Osteoblast (primary cell): ENCODE measurements around the gene CRIP2. TPM values are rescaled to one million over a fixed set of nuclear protein-coding genes. Genes with fewer than 3 reads are reported as not detected.

Experiments
- DNase-seq: peaks from one replicate; pipeline ENCODE4 v3.0.0; 2011; ENCODE audit warnings: low spot score, mixed read lengths; ENCODE audit not compliant: insufficient read length; ENCODE audit errors: missing footprints
- H2AFZ ChIP-seq: 2 replicates; pipeline ENCODE4 v1.6.0; 2011; ENCODE audit warnings: mild to moderate bottlenecking, low read length
- H3K27ac ChIP-seq: 2 replicates; pipeline ENCODE4 v1.5.1; 2011; ENCODE audit warnings: mild to moderate bottlenecking, low read depth, low read length, moderate library complexity
- H3K27me3 ChIP-seq: 2 replicates; pipeline ENCODE4 v1.6.0; 2012; ENCODE audit warnings: mild to moderate bottlenecking, control low read depth, inconsistent platforms, low read length, moderate library complexity; ENCODE audit not compliant: insufficient read depth
- H3K36me3 ChIP-seq: 2 replicates; pipeline ENCODE4 v1.5.1; 2011; ENCODE audit warnings: mild to moderate bottlenecking, low read length, control low read depth, moderate library complexity; ENCODE audit not compliant: insufficient read depth
- H3K4me1 ChIP-seq: 2 replicates; pipeline ENCODE4 v1.5.1; 2011; ENCODE audit warnings: mild to moderate bottlenecking, low read length, control low read depth, moderate library complexity; ENCODE audit not compliant: insufficient read depth
- H3K4me2 ChIP-seq: 2 replicates; pipeline ENCODE4 v1.6.0; 2011; ENCODE audit warnings: mild to moderate bottlenecking, low read length; ENCODE audit not compliant: insufficient read depth
- H3K4me3 ChIP-seq: fragments of 200-600 bp; sonication (generic); 3 replicates; pipeline ENCODE4 v1.5.1; 2012; ENCODE audit warnings: mild to moderate bottlenecking, low read length, inconsistent platforms; ENCODE audit not compliant: insufficient read depth
- H3K79me2 ChIP-seq: 2 replicates; pipeline ENCODE4 v1.6.0; 2012; ENCODE audit warnings: mild to moderate bottlenecking, low read length, control low read depth, inconsistent platforms; ENCODE audit not compliant: insufficient read depth
- H3K9me3 ChIP-seq: 2 replicates; pipeline ENCODE4 v1.5.1; 2011; ENCODE audit warnings: low read depth, low read length, control low read depth
- H4K20me1 ChIP-seq: 2 replicates; pipeline ENCODE4 v1.6.0; 2012; ENCODE audit warnings: mild to moderate bottlenecking, low read length, control low read depth; ENCODE audit not compliant: insufficient read depth
- CTCF ChIP-seq: IDR thresholded peaks from 2 replicates; pipeline ENCODE4 v1.5.1; 2011; ENCODE audit warnings: mild to moderate bottlenecking, low read depth, low read length, moderate library complexity; ENCODE audit errors: extremely low read depth
- total RNA-seq: library from RNA; depleted of rRNA; stranded (reverse); fragments of >200 nt; gene quantifications from 2 replicates; pipeline ENCODE4 v1.2.3, GENCODE V29; 2012

Gene CRIP2
- total RNA-seq, 1 donor = 43.8 TPM

DNA sequence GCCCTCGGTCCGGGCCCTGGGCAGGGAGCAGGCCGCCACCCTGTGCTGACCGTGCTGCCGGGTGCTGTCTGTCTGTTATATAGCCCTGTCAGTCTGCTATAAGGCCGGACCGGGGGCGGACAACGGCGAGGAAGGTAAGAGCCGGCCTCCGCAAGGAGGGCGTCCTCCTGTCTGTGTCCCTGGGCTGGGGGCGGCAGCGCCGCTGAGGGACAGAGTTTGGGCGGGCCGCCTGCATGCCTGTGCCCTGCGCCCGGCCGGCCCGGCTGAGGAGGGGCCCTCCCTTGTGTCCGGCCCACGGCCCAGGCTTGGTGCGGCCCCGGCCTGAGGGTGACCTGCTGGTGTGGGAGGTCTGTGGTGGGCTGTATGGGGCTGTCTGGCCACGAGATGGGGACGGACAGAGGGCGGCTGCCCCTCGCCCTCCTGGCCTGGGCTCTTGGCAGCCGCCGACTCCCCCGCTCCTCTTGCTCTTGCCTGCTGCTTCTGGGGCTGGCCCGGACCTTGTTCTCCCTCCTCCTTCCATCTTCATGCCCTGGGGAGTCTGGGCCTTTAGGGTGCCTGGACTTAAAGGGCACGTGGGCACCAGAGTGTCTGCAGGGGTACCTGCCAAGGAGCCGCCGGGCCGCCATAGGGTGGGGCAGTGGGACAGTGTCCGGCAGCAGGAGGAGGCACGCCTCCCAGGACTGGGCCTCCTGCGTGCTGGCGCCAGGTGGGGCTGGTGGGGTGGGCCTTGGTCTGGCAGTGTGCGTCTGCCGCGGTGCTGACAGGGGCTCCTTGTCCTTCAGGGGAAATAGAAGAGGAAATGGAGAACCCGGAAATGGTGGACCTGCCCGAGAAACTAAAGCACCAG is 25.1 kb upstream of the CRIP2 start:
- no peak overlapping the region for H2AFZ ChIP-seq
- DNase-seq = no peak
- H3K79me2 ChIP-seq = peaks cover 29% of the 10 kb centered on the region
- no peak for TF ChIP-seq CTCF
- H3K36me3 ChIP-seq = peaks cover 26% of the 10 kb centered on the region
- H3K27me3 ChIP-seq = no peaks in the 10 kb centered on the region
- H3K4me3 ChIP-seq = no peak overlapping the region
- H3K27ac ChIP-seq = peak overlapping the region; percentile 51
- no peaks in the 10 kb centered on the region for H3K9me3 ChIP-seq
- no peaks in the 10 kb centered on the region for H3K4me1 ChIP-seq
- H4K20me1 ChIP-seq = peaks cover 16% of the 10 kb centered on the region
- H3K4me2 ChIP-seq = no peak overlapping the region

DNA sequence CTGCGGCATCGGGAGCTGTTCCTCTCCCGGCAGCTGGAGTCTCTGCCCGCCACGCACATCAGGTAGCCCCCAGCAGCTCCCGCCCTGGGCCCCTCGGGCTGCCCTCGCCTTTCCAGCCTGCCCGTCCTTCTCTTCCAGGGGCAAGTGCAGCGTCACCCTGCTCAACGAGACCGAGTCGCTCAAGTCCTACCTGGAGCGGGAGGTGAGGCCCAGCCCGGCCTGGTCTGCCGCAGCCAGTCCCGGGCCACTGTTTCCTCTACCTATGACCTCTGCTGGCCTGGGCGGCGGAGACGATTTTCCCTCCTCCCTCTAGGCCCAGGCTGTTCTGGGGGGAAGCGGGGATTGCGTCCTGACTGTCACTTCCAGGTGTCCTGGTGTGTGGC is 24.5 kb upstream of the CRIP2 start:
- no peak overlapping the region for H3K4me2 ChIP-seq
- H2AFZ ChIP-seq = no peak overlapping the region
- no peaks in the 10 kb centered on the region for H3K9me3 ChIP-seq
- peaks cover 26% of the 10 kb centered on the region for H3K36me3 ChIP-seq
- peaks cover 29% of the 10 kb centered on the region for H3K79me2 ChIP-seq
- H3K4me1 ChIP-seq = no peaks in the 10 kb centered on the region
- no peak for TF ChIP-seq CTCF
- no peak for DNase-seq
- H3K27ac ChIP-seq = no peak overlapping the region
- no peak overlapping the region for H3K4me3 ChIP-seq
- peaks cover 16% of the 10 kb centered on the region for H4K20me1 ChIP-seq
- H3K27me3 ChIP-seq = no peaks in the 10 kb centered on the region

GRCh38 chr14:105450864-105451720 is 23.5 kb upstream of the CRIP2 start:
- H3K9me3 ChIP-seq = no peaks in the 10 kb centered on the region
- peaks cover 14% of the 10 kb centered on the region for H4K20me1 ChIP-seq
- no peaks in the 10 kb centered on the region for H3K27me3 ChIP-seq
- no peak overlapping the region for H2AFZ ChIP-seq
- H3K4me3 ChIP-seq = no peak overlapping the region
- H3K36me3 ChIP-seq = peaks cover 26% of the 10 kb centered on the region
- no peak overlapping the region for H3K27ac ChIP-seq
- no peak overlapping the region for H3K4me2 ChIP-seq
- H3K4me1 ChIP-seq = no peaks in the 10 kb centered on the region
- DNase-seq = no peak
- TF ChIP-seq CTCF = no peak
- peaks cover 26% of the 10 kb centered on the region for H3K79me2 ChIP-seq

DNA sequence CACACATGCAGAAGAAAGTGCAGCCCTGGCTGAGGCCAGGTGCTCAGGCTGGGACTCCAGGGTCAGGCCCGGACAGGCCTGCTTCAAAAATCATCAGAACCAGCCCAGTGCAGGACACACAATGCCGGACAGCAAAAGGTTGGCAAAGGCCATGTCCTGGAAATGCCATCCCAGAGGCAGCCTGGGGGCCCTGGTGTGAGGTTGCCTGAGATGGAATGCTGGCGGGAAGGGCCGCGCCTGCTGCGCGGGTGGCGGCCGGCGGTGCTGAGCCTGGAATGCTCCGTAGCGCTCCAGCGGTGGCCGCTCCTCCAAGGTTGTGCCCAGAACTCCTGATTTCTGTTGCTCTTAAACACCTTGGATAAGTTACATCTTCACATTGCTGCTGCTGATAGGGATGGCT is 21.7 kb upstream of the CRIP2 start:
- H3K27me3 ChIP-seq = no peaks in the 10 kb centered on the region
- DNase-seq = no peak
- no peak overlapping the region for H2AFZ ChIP-seq
- no peak overlapping the region for H3K4me2 ChIP-seq
- H3K27ac ChIP-seq = no peak overlapping the region
- H3K79me2 ChIP-seq = peaks cover 13% of the 10 kb centered on the region
- H3K4me1 ChIP-seq = no peaks in the 10 kb centered on the region
- no peak for TF ChIP-seq CTCF
- H3K9me3 ChIP-seq = no peaks in the 10 kb centered on the region
- peaks cover 29% of the 10 kb centered on the region for H3K36me3 ChIP-seq
- peaks cover 14% of the 10 kb centered on the region for H4K20me1 ChIP-seq
- no peak overlapping the region for H3K4me3 ChIP-seq
